HCT116 (cell line): ENCODE data around the gene SEMA4D. TPM values are rescaled to one million over a fixed set of nuclear protein-coding genes. Genes with fewer than 3 reads are reported as not detected.

Experiments
- ATAC-seq: fragments of 200-7000 bp; cut with Tn5 transposase; 2 replicates; pipeline ENCODE4 v1.9.1; 2020; ENCODE audit warnings: mild to moderate bottlenecking, moderate library complexity
- BruUV-seq: library from RNA; stranded (reverse); fragments of 400-500 nt; replicated peaks from 2 replicates; lab custom pipeline; 2021; lab: Mats Ljungman, UMichigan
- CTCF ChIA-PET: fragments of 300-600 bp; sonication (Branson Sonifier 250); formaldehyde crosslinking; loops from one replicate; lab custom pipeline; 2021; ENCODE audit warnings: antibody characterized with exemption; lab: Charles Lee
- POLR2A ChIA-PET: fragments of 300-600, 350-600 bp; sonication (Branson Sonifier 250); formaldehyde crosslinking; loops from one replicate; lab custom pipeline; 2021; ENCODE audit warnings: antibody characterized with exemption; lab: Charles Lee
- RAD21 ChIA-PET, 2 experiments: fragments of 300-600 bp; sonication (Branson Sonifier 250); formaldehyde crosslinking; loops; one replicate each; lab custom pipeline; 2023; ENCODE audit warnings: low total read pairs in 2 of 2; ENCODE audit not compliant: uncharacterized antibody in 2 of 2, unreplicated experiment in 2 of 2, low non-redundant PET in 1 of 2; lab: Charles Lee
- DNase-seq: peaks from one replicate; pipeline ENCODE4 v3.0.0-alpha.2; 2010; ENCODE audit warnings: low read depth, low spot score
- H2AFZ ChIP-seq: fragments of 200-600 bp; shearing (Covaris generic), sonication (generic); 2 replicates; pipeline ENCODE4 v1.6.1; 2017; ENCODE audit warnings: low read depth, mixed run types, mixed read lengths, antibody characterized with exemption, low read length; ENCODE audit not compliant: poor library complexity, severe bottlenecking
- H3K27ac ChIP-seq: 2 replicates; pipeline ENCODE4 v1.5.1; 2012; ENCODE audit warnings: low read depth, low read length
- H3K27me3 ChIP-seq: fragments of 200-600 bp; sonication (generic); 2 replicates; pipeline ENCODE4 v1.6.1; 2016; ENCODE audit warnings: mixed run types, low read length, mixed read lengths; ENCODE audit not compliant: insufficient read depth
- H3K36me3 ChIP-seq, 2 experiments: fragments of 200-500 bp in 1 of 2; fragments of 200-600 bp in 1 of 2; sonication (Bioruptor generic) in 1 of 2; sonication (generic) in 1 of 2; 2 replicates each; pipeline versions ENCODE4 v1.5.1 to v1.6.1; 2014 to 2016; ENCODE audit warnings: low read length in 2 of 2, inconsistent platforms in 1 of 2, mixed read lengths in 1 of 2, mixed run types in 1 of 2; ENCODE audit not compliant: insufficient read depth in 2 of 2, control insufficient read depth in 1 of 2
- H3K4me1 ChIP-seq, 2 experiments: fragments of 200-600 bp in 1 of 2; sonication (generic) in 1 of 2; 2 replicates each; pipeline versions ENCODE4 v1.5.1 to v1.6.1; 2012 to 2017; ENCODE audit warnings: low read length in 2 of 2, inconsistent platforms in 1 of 2, mild to moderate bottlenecking in 1 of 2, mixed read lengths in 1 of 2, mixed run types in 1 of 2, moderate library complexity in 1 of 2; ENCODE audit not compliant: insufficient read depth in 2 of 2, control insufficient read depth in 1 of 2
- H3K4me2 ChIP-seq: fragments of 200-600 bp; sonication (generic); 2 replicates; pipeline ENCODE4 v1.6.1; 2017; ENCODE audit warnings: mixed run types, low read length, mixed read lengths
- H3K4me3 ChIP-seq, 2 experiments: fragments of 200-600 bp in 1 of 2; sonication (generic) in 1 of 2; replicated peaks in 1 of 2; 2 replicates each; pipeline ENCODE4 v1.5.1; 2011 to 2016; ENCODE audit warnings: low read length in 2 of 2, control low read depth in 1 of 2, low read depth in 1 of 2, mild to moderate bottlenecking in 1 of 2, mixed read lengths in 1 of 2, mixed run types in 1 of 2
- H3K79me2 ChIP-seq: fragments of 200-600 bp; sonication (generic); 2 replicates; pipeline ENCODE4 v1.6.1; 2017; ENCODE audit warnings: mild to moderate bottlenecking, mixed run types, low read length, moderate library complexity, mixed read lengths; ENCODE audit not compliant: insufficient read depth
- H3K9ac ChIP-seq: fragments of 200-600 bp; sonication (generic); 2 replicates; pipeline ENCODE4 v1.6.1; 2016; ENCODE audit warnings: low read length, mixed read lengths
- H3K9me2 ChIP-seq: fragments of 200-600 bp; sonication (generic), shearing (Covaris generic); 2 replicates; pipeline ENCODE4 v1.6.1; 2017; ENCODE audit warnings: mixed run types, mild to moderate bottlenecking, moderate library complexity; ENCODE audit not compliant: insufficient read depth
- H3K9me3 ChIP-seq, 2 experiments: fragments of 200-500 bp in 1 of 2; fragments of 200-600 bp in 1 of 2; sonication (Bioruptor generic) in 1 of 2; sonication (generic) in 1 of 2; 2 replicates each; pipeline ENCODE4 v1.6.1; 2014 to 2017; ENCODE audit warnings: low read length in 2 of 2, mixed read lengths in 2 of 2, inconsistent platforms in 1 of 2, low read depth in 1 of 2, mild to moderate bottlenecking in 1 of 2, mixed run types in 1 of 2, moderate library complexity in 1 of 2; ENCODE audit not compliant: control insufficient read depth in 1 of 2, insufficient read depth in 1 of 2
- H4K20me1 ChIP-seq: fragments of 200-600 bp; sonication (generic), shearing (Covaris generic); 2 replicates; pipeline ENCODE4 v1.6.1; 2017; ENCODE audit warnings: mixed run types, mild to moderate bottlenecking, moderate library complexity; ENCODE audit not compliant: insufficient read depth
- CBX3 ChIP-seq: IDR thresholded peaks from 2 replicates; pipeline ENCODE4 v1.6.1; 2012; ENCODE audit warnings: low read depth
- CEBPB ChIP-seq: IDR thresholded peaks from 2 replicates; pipeline ENCODE4 v1.6.1; 2012; ENCODE audit warnings: low read depth
- EGR1 ChIP-seq: IDR thresholded peaks from 2 replicates; pipeline ENCODE4 v1.6.1; 2012; ENCODE audit warnings: low read depth
- ELF1 ChIP-seq: IDR thresholded peaks from 2 replicates; pipeline ENCODE4 v1.6.1; 2012; ENCODE audit warnings: low read depth, borderline replicate concordance
- EZH2phosphoT487 ChIP-seq: fragments of 200-600 bp; IDR thresholded peaks from 2 replicates; pipeline ENCODE4 v1.6.1; 2018; ENCODE audit warnings: antibody characterized with exemption, borderline replicate concordance
- FOSL1 ChIP-seq: IDR thresholded peaks from 2 replicates; pipeline ENCODE4 v1.6.1; 2012; ENCODE audit warnings: low read depth
- JUND ChIP-seq: IDR thresholded peaks from 2 replicates; pipeline ENCODE4 v1.6.1; 2012
- POLR2A ChIP-seq: IDR thresholded peaks from 2 replicates; pipeline ENCODE4 v1.7.0; 2011; ENCODE audit warnings: borderline replicate concordance; ENCODE audit not compliant: insufficient read depth, insufficient read length; ENCODE audit errors: extremely low read depth
- SIN3A ChIP-seq: IDR thresholded peaks from 2 replicates; pipeline ENCODE4 v1.6.1; 2012; ENCODE audit warnings: low read depth
- SRF ChIP-seq: IDR thresholded peaks from 2 replicates; pipeline ENCODE4 v1.6.1; 2012; ENCODE audit warnings: low read depth
- TCF7L2 ChIP-seq: IDR thresholded peaks from 2 replicates; pipeline ENCODE4 v1.7.0; 2011; ENCODE audit warnings: borderline replicate concordance, inconsistent platforms; ENCODE audit not compliant: insufficient read depth, insufficient read length; ENCODE audit errors: extremely low read depth
- YY1 ChIP-seq: IDR thresholded peaks from 2 replicates; pipeline ENCODE4 v1.6.1; 2011; ENCODE audit warnings: low read length, low read depth, moderate library complexity, mild to moderate bottlenecking; ENCODE audit not compliant: insufficient replicate concordance; ENCODE audit errors: extremely low read depth
- ZFX ChIP-seq: fragments of 450-650 bp; IDR thresholded peaks from 2 replicates; pipeline ENCODE4 v1.6.1; 2017
- ZNF274 ChIP-seq: fragments of 200-500 bp; sonication (Bioruptor generic); IDR thresholded peaks from 2 replicates; pipeline ENCODE4 v1.6.1; 2014; ENCODE audit warnings: mild to moderate bottlenecking, low read depth, low read length, inconsistent platforms
- intact Hi-C: fragments of 100-400 bp; cut with micrococcal nuclease; formaldehyde crosslinking; loops from 2 replicates; pipeline ENCODE4 v1.10.0; 2022
- total RNA-seq: library from RNA; stranded (reverse); gene quantifications from one replicate; pipeline ENCODE4 v1.2.1, GENCODE V29; 2021; ENCODE audit not compliant: unreplicated experiment
- TF ChIP-seq, protein P1 (sequence below): IDR thresholded peaks from 2 replicates; pipeline ENCODE4 v1.6.1; 2012
- TF ChIP-seq, protein P2 (sequence below): IDR thresholded peaks from 2 replicates; pipeline ENCODE4 v1.6.1; 2012
- TF ChIP-seq, protein P3 (sequence below): IDR thresholded peaks from 2 replicates; pipeline ENCODE4 v1.6.1; 2011; ENCODE audit warnings: mild to moderate bottlenecking, low read length, moderate library complexity; ENCODE audit not compliant: insufficient replicate concordance; ENCODE audit errors: extremely low read depth
- TF ChIP-seq, protein P4 (sequence below): IDR thresholded peaks from 2 replicates; pipeline ENCODE4 v1.6.1; 2012; ENCODE audit warnings: low read depth
- TF ChIP-seq, protein P5 (sequence below), 3 experiments: fragments of 200-600 bp in 1 of 3; sonication (generic) in 1 of 3; IDR thresholded peaks in 2 of 3; conservative IDR thresholded peaks in 1 of 3; 2 replicates each; pipeline ENCODE4 v1.5.1; 2012 to 2017; ENCODE audit warnings: low read depth in 2 of 3, low read length in 2 of 3, antibody characterized with exemption in 1 of 3, borderline replicate concordance in 1 of 3, control low read depth in 1 of 3, mild to moderate bottlenecking in 1 of 3, mixed read lengths in 1 of 3, mixed run types in 1 of 3, moderate library complexity in 1 of 3; ENCODE audit not compliant: insufficient read depth in 1 of 3

SEMA4D gene
- total RNA-seq, 1 experiment from 2014 or later = 32.0 TPM

DNA sequence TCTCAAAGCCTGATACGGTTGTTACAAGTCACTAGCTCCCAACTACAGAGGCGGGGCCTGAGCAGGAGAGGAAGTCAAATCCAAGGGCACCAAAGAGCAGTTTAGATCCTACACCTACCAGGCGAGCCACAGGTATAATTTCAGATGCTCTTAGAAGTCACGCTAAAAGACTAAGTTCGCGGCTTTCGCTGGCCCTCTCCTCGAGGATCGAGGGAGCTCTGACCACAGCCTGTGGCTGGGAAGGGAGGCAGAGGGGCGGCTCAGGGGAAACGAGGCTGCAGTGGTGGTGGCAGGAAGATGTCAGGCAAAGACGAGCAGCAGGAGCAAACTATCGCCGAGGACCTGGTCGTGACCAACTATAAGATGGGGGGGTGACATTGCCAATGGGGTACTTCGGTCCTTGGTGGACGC is 48.6 kb downstream of the SEMA4D start:
- Histone ChIP-seq H3K4me1 (no peaks in the 10 kb centered on the region), H3K4me2 (no peak overlapping the region), H3K4me3 (no peak overlapping the region), H3K79me2 (no peaks in the 10 kb centered on the region; the same call in 1 of the 2 replicates), H4K20me1 (no peaks in the 10 kb centered on the region), H3K27me3 (no peaks in the 10 kb centered on the region), H3K9me2 (no peaks in the 10 kb centered on the region), H3K36me3 (no peaks in the 10 kb centered on the region), H3K27ac (no peak overlapping the region), H2AFZ (no peak overlapping the region), H3K9me3 (no peaks in the 10 kb centered on the region), H3K9ac (no peak overlapping the region)
- intact Hi-C loops = no loop called here
- POLR2A ChIA-PET = no interaction called here
- RAD21 ChIA-PET = no interaction called here
- TF ChIP-seq SRF (no peak), FOSL1 (no peak), ZNF274 (no peak), POLR2A (no peak), CBX3 (no peak), EZH2phosphoT487 (no peak), YY1 (no peak), TCF7L2 (no peak), JUND (no peak), EGR1 (no peak), ELF1 (no peak), ZFX (no peak), CEBPB (no peak), SIN3A (no peak)
- TF ChIP-seq, protein P1, sequence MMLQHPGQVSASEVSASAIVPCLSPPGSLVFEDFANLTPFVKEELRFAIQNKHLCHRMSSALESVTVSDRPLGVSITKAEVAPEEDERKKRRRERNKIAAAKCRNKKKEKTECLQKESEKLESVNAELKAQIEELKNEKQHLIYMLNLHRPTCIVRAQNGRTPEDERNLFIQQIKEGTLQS = no peak
- TF ChIP-seq, protein P2, sequence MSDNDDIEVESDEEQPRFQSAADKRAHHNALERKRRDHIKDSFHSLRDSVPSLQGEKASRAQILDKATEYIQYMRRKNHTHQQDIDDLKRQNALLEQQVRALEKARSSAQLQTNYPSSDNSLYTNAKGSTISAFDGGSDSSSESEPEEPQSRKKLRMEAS = no peak
- TF ChIP-seq, protein P3, sequence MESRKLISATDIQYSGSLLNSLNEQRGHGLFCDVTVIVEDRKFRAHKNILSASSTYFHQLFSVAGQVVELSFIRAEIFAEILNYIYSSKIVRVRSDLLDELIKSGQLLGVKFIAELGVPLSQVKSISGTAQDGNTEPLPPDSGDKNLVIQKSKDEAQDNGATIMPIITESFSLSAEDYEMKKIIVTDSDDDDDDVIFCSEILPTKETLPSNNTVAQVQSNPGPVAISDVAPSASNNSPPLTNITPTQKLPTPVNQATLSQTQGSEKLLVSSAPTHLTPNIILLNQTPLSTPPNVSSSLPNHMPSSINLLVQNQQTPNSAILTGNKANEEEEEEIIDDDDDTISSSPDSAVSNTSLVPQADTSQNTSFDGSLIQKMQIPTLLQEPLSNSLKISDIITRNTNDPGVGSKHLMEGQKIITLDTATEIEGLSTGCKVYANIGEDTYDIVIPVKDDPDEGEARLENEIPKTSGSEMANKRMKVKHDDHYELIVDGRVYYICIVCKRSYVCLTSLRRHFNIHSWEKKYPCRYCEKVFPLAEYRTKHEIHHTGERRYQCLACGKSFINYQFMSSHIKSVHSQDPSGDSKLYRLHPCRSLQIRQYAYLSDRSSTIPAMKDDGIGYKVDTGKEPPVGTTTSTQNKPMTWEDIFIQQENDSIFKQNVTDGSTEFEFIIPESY = no peak
- TF ChIP-seq, protein P4, sequence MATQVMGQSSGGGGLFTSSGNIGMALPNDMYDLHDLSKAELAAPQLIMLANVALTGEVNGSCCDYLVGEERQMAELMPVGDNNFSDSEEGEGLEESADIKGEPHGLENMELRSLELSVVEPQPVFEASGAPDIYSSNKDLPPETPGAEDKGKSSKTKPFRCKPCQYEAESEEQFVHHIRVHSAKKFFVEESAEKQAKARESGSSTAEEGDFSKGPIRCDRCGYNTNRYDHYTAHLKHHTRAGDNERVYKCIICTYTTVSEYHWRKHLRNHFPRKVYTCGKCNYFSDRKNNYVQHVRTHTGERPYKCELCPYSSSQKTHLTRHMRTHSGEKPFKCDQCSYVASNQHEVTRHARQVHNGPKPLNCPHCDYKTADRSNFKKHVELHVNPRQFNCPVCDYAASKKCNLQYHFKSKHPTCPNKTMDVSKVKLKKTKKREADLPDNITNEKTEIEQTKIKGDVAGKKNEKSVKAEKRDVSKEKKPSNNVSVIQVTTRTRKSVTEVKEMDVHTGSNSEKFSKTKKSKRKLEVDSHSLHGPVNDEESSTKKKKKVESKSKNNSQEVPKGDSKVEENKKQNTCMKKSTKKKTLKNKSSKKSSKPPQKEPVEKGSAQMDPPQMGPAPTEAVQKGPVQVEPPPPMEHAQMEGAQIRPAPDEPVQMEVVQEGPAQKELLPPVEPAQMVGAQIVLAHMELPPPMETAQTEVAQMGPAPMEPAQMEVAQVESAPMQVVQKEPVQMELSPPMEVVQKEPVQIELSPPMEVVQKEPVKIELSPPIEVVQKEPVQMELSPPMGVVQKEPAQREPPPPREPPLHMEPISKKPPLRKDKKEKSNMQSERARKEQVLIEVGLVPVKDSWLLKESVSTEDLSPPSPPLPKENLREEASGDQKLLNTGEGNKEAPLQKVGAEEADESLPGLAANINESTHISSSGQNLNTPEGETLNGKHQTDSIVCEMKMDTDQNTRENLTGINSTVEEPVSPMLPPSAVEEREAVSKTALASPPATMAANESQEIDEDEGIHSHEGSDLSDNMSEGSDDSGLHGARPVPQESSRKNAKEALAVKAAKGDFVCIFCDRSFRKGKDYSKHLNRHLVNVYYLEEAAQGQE = no peak
- TF ChIP-seq, protein P5, sequence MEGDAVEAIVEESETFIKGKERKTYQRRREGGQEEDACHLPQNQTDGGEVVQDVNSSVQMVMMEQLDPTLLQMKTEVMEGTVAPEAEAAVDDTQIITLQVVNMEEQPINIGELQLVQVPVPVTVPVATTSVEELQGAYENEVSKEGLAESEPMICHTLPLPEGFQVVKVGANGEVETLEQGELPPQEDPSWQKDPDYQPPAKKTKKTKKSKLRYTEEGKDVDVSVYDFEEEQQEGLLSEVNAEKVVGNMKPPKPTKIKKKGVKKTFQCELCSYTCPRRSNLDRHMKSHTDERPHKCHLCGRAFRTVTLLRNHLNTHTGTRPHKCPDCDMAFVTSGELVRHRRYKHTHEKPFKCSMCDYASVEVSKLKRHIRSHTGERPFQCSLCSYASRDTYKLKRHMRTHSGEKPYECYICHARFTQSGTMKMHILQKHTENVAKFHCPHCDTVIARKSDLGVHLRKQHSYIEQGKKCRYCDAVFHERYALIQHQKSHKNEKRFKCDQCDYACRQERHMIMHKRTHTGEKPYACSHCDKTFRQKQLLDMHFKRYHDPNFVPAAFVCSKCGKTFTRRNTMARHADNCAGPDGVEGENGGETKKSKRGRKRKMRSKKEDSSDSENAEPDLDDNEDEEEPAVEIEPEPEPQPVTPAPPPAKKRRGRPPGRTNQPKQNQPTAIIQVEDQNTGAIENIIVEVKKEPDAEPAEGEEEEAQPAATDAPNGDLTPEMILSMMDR (IDR thresholded peaks at IDR 0.05 in 2 of 3, conservative IDR thresholded peaks at IDR 0.05 in 1 of 3; ENCODE audit: borderline replicate concordance in 1 of 3, insufficient read depth in 1 of 3, low read depth in 2 of 3, low read length in 2 of 3) = no peak
- ATAC-seq (no peak), DNase-seq (no peak)
- BruUV-seq = no TSS peak
- CTCF ChIA-PET = no interaction called here
